ENCODE measurements around the gene PGAM2.

GRCh38 chr7:44099669-44100068 is 34.3 kb upstream of the PGAM2 start:
- no peak for TF ChIP-seq CTCF (IDR thresholded peaks at IDR 0.05)
- TF ChIP-seq POLR2A (IDR thresholded peaks at IDR 0.05), result no peak
